T-cell (primary cell): ENCODE measurements around the gene NT5C2. TPM values are rescaled to one million over a fixed set of nuclear protein-coding genes. Genes with fewer than 3 reads are reported as not detected.

Experiments used
- ATAC-seq, 4 experiments: fragments of 200-7000 bp in 3 of 4; fragments of 150-1000 bp in 1 of 4; cut with Tn5 transposase; replicated peaks in 1 of 4; 1 replicate in 3 of 4; 2 replicates in 1 of 4; pipeline ENCODE4 v1.10.0; 2021; ENCODE audit warnings: moderate library complexity in 3 of 4, mild to moderate bottlenecking in 2 of 4, moderate number of reproducible peaks in 1 of 4
- CTCF ChIA-PET, 2 donors: fragments of 300-600 bp; sonication (Branson Sonifier 250); formaldehyde crosslinking; loops; one replicate each; lab custom pipeline; 2022; ENCODE audit warnings: antibody characterized with exemption in 2 of 2; lab: Charles Lee
- POLR2A ChIA-PET, 2 donors: fragments of 300-600 bp; sonication (Branson Sonifier 250); formaldehyde crosslinking; loops; one replicate each; lab custom pipeline; 2022; ENCODE audit warnings: antibody characterized with exemption in 2 of 2; lab: Charles Lee
- DNase-seq, 35 experiments: peaks; one replicate each; pipeline versions ENCODE4 v3.0.0 to v3.0.0-alpha.2; 2013 to 2023
- H3K27ac ChIP-seq: one replicate; pipeline ENCODE4 v1.5.1; 2013; ENCODE audit warnings: low read length
- H3K27me3 ChIP-seq, 2 experiments: replicated peaks in 1 of 2; 1 replicate in 1 of 2; 2 replicates in 1 of 2; pipeline versions ENCODE4 v1.6.1 to v1.7.0; 2013; ENCODE audit warnings: low read length in 1 of 2, mixed read lengths in 1 of 2; ENCODE audit not compliant: control insufficient read depth in 2 of 2, insufficient read depth in 2 of 2; ENCODE audit errors: extremely low read depth in 1 of 2
- H3K36me3 ChIP-seq, 2 donors: 1 replicate in 1 of 2; 2 replicates in 1 of 2; pipeline versions ENCODE4 v1.6.1 to v1.7.0; 2013; ENCODE audit warnings: low read length in 1 of 2; ENCODE audit not compliant: control insufficient read depth in 2 of 2, insufficient read depth in 1 of 2; ENCODE audit errors: extremely low read depth in 1 of 2
- H3K4me1 ChIP-seq, 2 experiments: 1 replicate in 1 of 2; 2 replicates in 1 of 2; pipeline versions ENCODE4 v1.6.1 to v1.7.0; 2013; ENCODE audit warnings: low read length in 2 of 2, mixed read lengths in 1 of 2; ENCODE audit not compliant: insufficient read depth in 2 of 2, control insufficient read depth in 1 of 2; ENCODE audit errors: extremely low read depth in 1 of 2
- H3K4me3 ChIP-seq, 2 donors: 1 replicate in 1 of 2; 2 replicates in 1 of 2; pipeline versions ENCODE4 v1.5.1 to v1.7.0; 2013; ENCODE audit warnings: mild to moderate bottlenecking in 2 of 2, low read length in 1 of 2, moderate library complexity in 1 of 2; ENCODE audit not compliant: control insufficient read depth in 1 of 2; ENCODE audit errors: extremely low read depth in 1 of 2
- H3K9me3 ChIP-seq: 2 replicates; pipeline ENCODE4 v1.7.0; 2013
- H3K27ac Mint-ChIP-seq, 2 donors: one replicate each; pipeline ENCODE4 v1.8.0; 2020 to 2021; ENCODE audit warnings: mild to moderate bottlenecking in 2 of 2, mixed read lengths in 2 of 2
- H3K27me3 Mint-ChIP-seq, 2 donors: one replicate each; pipeline ENCODE4 v1.8.0; 2021 to 2022; ENCODE audit warnings: mixed read lengths in 2 of 2
- H3K36me3 Mint-ChIP-seq: one replicate; pipeline ENCODE4 v1.8.0; 2021; ENCODE audit warnings: mixed read lengths
- H3K4me1 Mint-ChIP-seq, 3 donors: one replicate each; pipeline ENCODE4 v1.8.0; 2020 to 2022; ENCODE audit warnings: mixed read lengths in 3 of 3, mild to moderate bottlenecking in 1 of 3
- H3K4me3 Mint-ChIP-seq, 3 donors: one replicate each; pipeline ENCODE4 v1.8.0; 2020 to 2022; ENCODE audit warnings: mild to moderate bottlenecking in 3 of 3, mixed read lengths in 3 of 3, moderate library complexity in 3 of 3
- H3K9me3 Mint-ChIP-seq, 3 donors: one replicate each; pipeline ENCODE4 v1.8.0; 2020 to 2022; ENCODE audit warnings: mixed read lengths in 3 of 3
- WGBS: methylation state at CpG from one replicate; pipeline ENCODE4 v1.1.5; 2013; ENCODE audit warnings: missing lambda C conversion rate; ENCODE audit not compliant: insufficient coverage; 5-methylcytosine and 5-hydroxymethylcytosine counted together
- total RNA-seq, 35 experiments: library from RNA in 6 of 35; stranded (reverse) in 6 of 35; fragments of 120-200 nt in 1 of 35; gene quantifications; one replicate each; pipeline versions ENCODE4 v1.2.1 to v1.2.4 and lab custom pipeline; 2013 to 2026

NT5C2 gene
- total RNA-seq, 5 donors from 2014 or later (not counting 1 experiment from before 2014, with no cell fraction given) = 49.7 to 63.5 (median 54.0) TPM

DNA sequence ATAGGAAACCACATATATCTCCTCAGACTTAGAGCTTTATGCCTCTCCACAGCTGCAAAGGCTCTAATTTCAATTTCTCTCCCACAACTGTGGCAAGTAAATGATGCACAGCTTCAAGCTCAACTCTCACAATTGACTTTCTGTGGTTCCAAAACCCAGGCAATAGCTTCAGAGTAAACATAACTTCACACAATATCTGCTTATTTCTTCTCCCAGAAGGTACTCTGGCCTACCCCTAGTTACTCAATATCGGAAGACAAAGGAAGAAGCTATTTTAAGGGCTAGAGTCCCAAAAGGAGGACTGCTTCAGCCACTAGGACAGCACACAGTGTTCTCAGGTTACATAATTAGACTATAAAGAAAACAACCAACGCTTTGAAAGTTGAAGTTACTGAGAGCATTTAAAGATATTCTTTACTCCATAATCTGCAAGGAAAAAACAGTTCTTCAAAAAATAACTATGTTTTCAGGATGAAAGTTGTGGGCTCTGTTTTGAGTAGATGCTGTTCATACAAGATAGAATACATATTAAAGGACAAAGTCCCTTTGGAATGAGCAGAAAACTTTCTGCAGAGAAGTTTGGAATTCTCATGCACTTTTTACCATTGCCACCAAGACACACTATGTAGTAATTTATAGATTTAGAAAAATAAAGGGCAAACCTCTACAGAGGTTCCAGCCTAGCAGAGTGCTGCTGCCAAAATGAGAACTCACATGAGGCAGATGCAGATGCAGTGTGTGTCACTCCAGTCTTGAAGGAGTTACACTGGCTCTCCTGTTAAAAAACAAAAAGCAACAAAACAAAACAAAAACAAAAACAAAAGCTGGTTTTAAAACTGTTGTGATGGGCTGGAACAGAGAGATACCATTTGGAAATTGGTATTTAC, 81.8 kb downstream of the NT5C2 start:
- H3K27ac Mint-ChIP-seq = no peak overlapping the region
- H3K27ac ChIP-seq = no peak overlapping the region

DNA sequence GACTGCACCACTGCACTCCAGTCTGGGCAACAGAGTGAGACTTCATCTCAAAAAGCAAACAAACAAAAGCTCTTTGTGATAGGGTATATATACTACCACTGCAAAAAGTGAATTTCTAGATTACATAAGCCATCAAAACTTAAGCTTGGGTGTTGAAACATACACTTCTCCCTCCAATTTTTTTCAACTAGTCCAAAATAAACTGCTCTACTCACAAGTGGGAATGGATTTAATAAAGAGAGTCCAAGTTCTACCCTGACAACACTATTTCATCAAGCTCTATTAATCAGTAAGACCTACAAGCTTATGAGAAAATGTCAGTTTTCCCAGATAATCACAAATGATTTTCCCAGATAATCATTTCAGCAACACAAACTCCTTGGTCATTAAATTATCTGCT, 82.7 kb downstream of the NT5C2 start:
- Mint-ChIP-seq H3K4me1 (peaks cover 0 to 6% (median 0%) of the 10 kb centered on the region in 3 donors), H3K9me3 (no peaks in the 10 kb centered on the region), H3K27ac (no peak overlapping the region), H3K4me3 (no peak overlapping the region), H3K27me3 (no peaks in the 10 kb centered on the region), H3K36me3 (peaks cover 21% of the 10 kb centered on the region)
- Histone ChIP-seq H3K36me3 (peaks cover 0 to 6% of the 10 kb centered on the region in 2 donors), H3K9me3 (no peaks in the 10 kb centered on the region), H3K4me1 (no peaks in the 10 kb centered on the region), H3K4me3 (no peak overlapping the region), H3K27me3 (no peaks in the 10 kb centered on the region), H3K27ac (no peak overlapping the region)
- ChIA-PET POLR2A (no interaction called here), CTCF (interaction anchor here (0.5 to 0.6 kb wide), 3 partner anchors 127 to 358 kb away, joined by 4 to 5 read pairs (median 4); no protein-coding TSS in a partner anchor)
- DNase-seq (no peak), ATAC-seq (no peak)

More for the DNA sequence above, 81.8 kb downstream of the NT5C2 start:
- POLR2A ChIA-PET = no interaction called here
- CTCF ChIA-PET = interaction anchor here in 1 of 2 donors (0.6 kb wide), 1 partner anchor 126 kb away, joined by 4 read pairs; no protein-coding TSS in a partner anchor
- H3K27me3 ChIP-seq = no peaks in the 10 kb centered on the region
- DNase-seq = no peak
- H3K4me3 ChIP-seq = no peak overlapping the region
- no peak for ATAC-seq
- peaks cover 0 to 3% of the 10 kb centered on the region in 2 donors for H3K36me3 ChIP-seq
- Mint-ChIP-seq H3K4me3 (no peak overlapping the region), H3K27me3 (no peaks in the 10 kb centered on the region), H3K4me1 (peaks cover 0 to 6% (median 0%) of the 10 kb centered on the region in 3 donors), H3K9me3 (no peaks in the 10 kb centered on the region), H3K36me3 (peaks cover 15% of the 10 kb centered on the region)
- no peaks in the 10 kb centered on the region for H3K9me3 ChIP-seq
- no CpG with 5 or more reads among the region's 2 CpGs for WGBS
- no peaks in the 10 kb centered on the region for H3K4me1 ChIP-seq

DNA sequence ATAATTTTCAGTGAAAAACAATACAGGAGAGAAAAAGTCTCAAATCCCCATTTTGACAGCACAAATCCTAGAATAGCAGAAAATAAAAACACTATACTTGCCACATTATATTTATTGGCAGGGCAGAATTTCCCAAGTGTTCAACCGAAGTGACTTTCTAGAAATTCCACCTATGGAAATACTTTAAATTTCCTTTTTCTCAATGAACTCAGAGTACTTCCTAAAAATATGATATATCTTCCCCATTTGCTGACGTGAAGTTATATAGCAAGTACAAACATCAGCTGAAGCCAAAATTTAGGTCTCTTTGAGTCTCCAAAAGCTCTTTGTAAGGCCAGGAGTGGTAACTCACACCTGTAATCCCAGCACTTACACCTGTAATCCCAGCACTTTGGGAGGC, 83.3 kb downstream of the NT5C2 start:
- no peak overlapping the region for H3K4me3 ChIP-seq
- no peaks in the 10 kb centered on the region for H3K9me3 ChIP-seq
- H3K27me3 ChIP-seq = no peaks in the 10 kb centered on the region
- H3K27ac Mint-ChIP-seq = no peak overlapping the region
- no peaks in the 10 kb centered on the region for H3K4me1 ChIP-seq
- ChIA-PET CTCF (interaction anchor here (0.5 to 0.6 kb wide), 2 partner anchors 277 to 357 kb away, joined by 4 to 5 read pairs; no protein-coding TSS in a partner anchor), POLR2A (no interaction called here)
- peaks cover 0 to 6% (median 0%) of the 10 kb centered on the region in 3 donors for H3K4me1 Mint-ChIP-seq
- ATAC-seq (no peak), DNase-seq (no peak)
- H3K27me3 Mint-ChIP-seq = no peaks in the 10 kb centered on the region
- no peak overlapping the region for H3K27ac ChIP-seq
- WGBS = 100% methylated on average over 2 of the region's 2 CpGs
- no peaks in the 10 kb centered on the region for H3K9me3 Mint-ChIP-seq
- H3K36me3 ChIP-seq = peaks cover 0 to 7% of the 10 kb centered on the region in 2 donors
- H3K36me3 Mint-ChIP-seq = peaks cover 21% of the 10 kb centered on the region
- no peak overlapping the region for H3K4me3 Mint-ChIP-seq

DNA sequence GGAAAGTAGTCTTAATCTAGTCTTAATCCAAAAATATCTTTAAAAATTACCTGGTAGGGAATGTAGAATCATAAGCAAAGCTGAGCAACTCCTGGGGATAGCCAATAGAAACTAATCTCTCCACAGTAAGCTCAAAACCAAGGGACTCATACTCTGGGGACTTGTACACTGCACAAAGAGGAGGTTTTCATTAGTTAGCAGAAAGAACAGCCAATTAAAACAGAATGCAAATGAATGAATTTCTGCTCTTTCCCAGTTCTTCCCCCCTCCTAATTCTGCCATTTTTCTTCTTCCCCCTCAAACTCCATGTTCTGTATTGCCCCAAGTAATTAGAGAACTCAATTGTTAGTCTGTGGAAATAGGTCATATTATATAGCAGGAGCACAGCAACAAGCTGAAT, 86.5 kb downstream of the NT5C2 start:
- peaks cover 0 to 2% (median 0%) of the 10 kb centered on the region in 3 donors for H3K4me1 Mint-ChIP-seq
- ATAC-seq (no peak), DNase-seq (no peak)
- H3K4me3 ChIP-seq = no peak overlapping the region
- ChIA-PET CTCF (no interaction called here), POLR2A (interaction anchor here (0.5 to 0.6 kb wide), 3 partner anchors 11 to 20 kb away, joined by 3 to 5 read pairs (median 4); no protein-coding TSS in a partner anchor)
- no peaks in the 10 kb centered on the region for H3K27me3 Mint-ChIP-seq
- no peaks in the 10 kb centered on the region for H3K9me3 ChIP-seq
- H3K27ac Mint-ChIP-seq = no peak overlapping the region
- no peak overlapping the region for H3K4me3 Mint-ChIP-seq
- no peaks in the 10 kb centered on the region for H3K27me3 ChIP-seq
- H3K36me3 ChIP-seq = peaks cover 4 to 26% of the 10 kb centered on the region in 2 donors
- H3K9me3 Mint-ChIP-seq = no peaks in the 10 kb centered on the region
- H3K36me3 Mint-ChIP-seq = peaks cover 32% of the 10 kb centered on the region
- H3K27ac ChIP-seq = no peak overlapping the region
- no peaks in the 10 kb centered on the region for H3K4me1 ChIP-seq

DNA sequence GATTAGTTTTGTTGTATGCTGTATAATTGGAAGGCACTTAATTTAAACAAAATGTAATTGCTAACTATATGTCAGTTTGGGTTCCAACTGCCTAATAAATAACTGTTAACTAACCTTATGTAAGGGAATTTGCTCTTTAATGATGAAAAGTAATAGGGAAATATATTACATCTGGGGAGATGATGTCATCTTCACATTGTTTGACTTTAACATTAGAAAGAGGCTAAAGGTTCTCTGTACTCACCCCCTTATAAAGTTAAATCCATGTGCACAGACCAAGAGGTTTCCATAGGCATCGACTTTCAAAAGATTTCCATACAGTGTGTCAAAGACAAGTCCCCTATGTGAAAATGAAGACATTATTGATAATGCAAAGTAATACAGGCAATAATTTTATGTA, 87.6 kb downstream of the NT5C2 start:
- peaks cover 30% of the 10 kb centered on the region for H3K36me3 Mint-ChIP-seq
- Histone ChIP-seq H3K9me3 (no peaks in the 10 kb centered on the region), H3K27me3 (no peaks in the 10 kb centered on the region), H3K4me1 (no peaks in the 10 kb centered on the region), H3K27ac (no peak overlapping the region), H3K4me3 (no peak overlapping the region), H3K36me3 (peaks cover 4 to 34% of the 10 kb centered on the region in 2 donors)
- no CpG with 5 or more reads among the region's 1 CpG for WGBS
- no peak overlapping the region for H3K27ac Mint-ChIP-seq
- ChIA-PET CTCF (interaction anchor here in 1 of 2 donors (0.7 kb wide), 1 partner anchor 94 kb away, joined by 3 read pairs; no protein-coding TSS in a partner anchor), POLR2A (interaction anchor here (0.6 to 0.9 kb wide), 2 partner anchors 10 to 57 kb away, joined by 3 read pairs; no protein-coding TSS in a partner anchor)
- no peaks in the 10 kb centered on the region for H3K4me1 Mint-ChIP-seq
- no peaks in the 10 kb centered on the region for H3K27me3 Mint-ChIP-seq
- H3K4me3 Mint-ChIP-seq = no peak overlapping the region
- no peaks in the 10 kb centered on the region for H3K9me3 Mint-ChIP-seq
- no peak for DNase-seq
- ATAC-seq = no peak

DNA sequence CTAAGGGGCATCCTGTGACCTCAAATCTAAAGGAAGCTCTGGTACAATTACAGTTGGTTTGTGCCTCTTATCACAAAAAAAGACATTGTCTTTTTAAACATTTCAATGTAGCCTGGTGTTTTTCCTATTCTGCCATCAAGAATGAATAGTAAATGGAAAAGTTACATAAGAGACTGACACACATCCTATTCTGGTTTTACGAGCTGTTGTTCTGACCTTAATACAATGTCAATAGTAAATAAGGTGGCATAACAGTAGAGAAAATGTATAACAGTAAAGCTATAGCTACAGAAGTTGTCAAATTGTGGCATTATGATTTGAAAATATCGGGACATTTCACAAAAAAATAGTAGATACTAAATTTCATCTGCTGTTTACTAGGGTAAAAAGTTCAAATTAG, 88.4 kb downstream of the NT5C2 start:
- no peak overlapping the region for H3K27ac Mint-ChIP-seq
- Histone ChIP-seq H3K27me3 (no peaks in the 10 kb centered on the region), H3K4me3 (no peak overlapping the region), H3K36me3 (peaks cover 6 to 41% of the 10 kb centered on the region in 2 donors), H3K9me3 (no peaks in the 10 kb centered on the region), H3K27ac (no peak overlapping the region), H3K4me1 (no peaks in the 10 kb centered on the region)
- ChIA-PET CTCF (interaction anchor here (0.7 kb wide), 2 partner anchors 93 to 1452 kb away, joined by 3 to 4 read pairs; no protein-coding TSS in a partner anchor), POLR2A (interaction anchor here in 1 of 2 donors (0.9 kb wide), 1 partner anchor 10 kb away, joined by 3 read pairs; no protein-coding TSS in a partner anchor)
- no peaks in the 10 kb centered on the region for H3K9me3 Mint-ChIP-seq
- ATAC-seq (no peak), DNase-seq (no peak)
- H3K4me1 Mint-ChIP-seq = no peaks in the 10 kb centered on the region
- H3K36me3 Mint-ChIP-seq = peaks cover 34% of the 10 kb centered on the region
- no peak overlapping the region for H3K4me3 Mint-ChIP-seq
- H3K27me3 Mint-ChIP-seq = no peaks in the 10 kb centered on the region
- WGBS = no CpG with 5 or more reads among the region's 2 CpGs
